NCI-H226 (cell line): Measurements from ENCODE around the gene KRT16.
A peak's percentile ranks its signal among the peaks of the same experiment; 100 is the strongest.

Source experiments
- DNase-seq: peaks from one replicate; pipeline ENCODE4 v3.0.0-alpha.2; 2015

The KRT16 gene

DNA sequence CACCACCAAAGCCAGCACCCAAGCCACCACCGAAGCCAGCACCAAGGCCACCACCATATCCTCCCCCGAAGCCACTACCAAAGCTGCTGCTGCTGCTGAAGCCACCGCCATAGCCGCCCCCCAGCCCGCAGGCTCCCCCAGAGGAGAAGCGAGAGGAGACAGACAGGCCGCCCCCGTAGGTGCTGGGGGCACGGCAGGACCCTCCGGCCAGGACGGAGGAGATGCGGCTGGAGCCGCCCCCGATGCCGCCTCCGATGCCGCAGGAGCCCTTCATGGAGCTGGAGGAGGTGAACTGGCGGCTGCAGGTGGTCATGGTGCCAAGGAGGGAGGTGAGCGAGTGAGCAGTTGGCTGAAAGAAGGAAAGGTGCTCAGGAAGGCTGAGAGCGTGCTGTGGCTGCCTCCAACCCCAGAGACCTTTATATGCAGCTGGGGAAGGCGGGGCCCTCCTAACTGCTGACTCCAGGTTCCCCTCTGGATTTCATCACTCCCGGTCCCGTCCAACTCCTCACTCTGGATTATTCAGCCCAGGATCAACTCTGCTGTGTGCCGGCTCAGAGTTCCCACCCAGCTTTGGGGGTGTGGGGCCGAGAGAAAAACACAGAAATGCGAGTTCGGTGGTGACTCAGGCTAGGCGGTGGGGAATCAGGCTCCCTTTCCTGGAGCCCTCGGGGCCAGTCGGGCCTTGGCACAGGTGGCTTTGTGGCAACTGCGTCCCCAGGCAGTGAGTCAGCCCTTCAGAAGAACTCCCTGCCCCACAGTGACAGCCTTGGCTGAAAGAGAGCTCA is at the start of gene KRT16:
KRT16 (minus strand) TSS at position 392 of the 785 bp plus-strand sequence; CDS start at position 313, 79 bp downstream.
- DNase-seq, result peak; percentile 47

DNA sequence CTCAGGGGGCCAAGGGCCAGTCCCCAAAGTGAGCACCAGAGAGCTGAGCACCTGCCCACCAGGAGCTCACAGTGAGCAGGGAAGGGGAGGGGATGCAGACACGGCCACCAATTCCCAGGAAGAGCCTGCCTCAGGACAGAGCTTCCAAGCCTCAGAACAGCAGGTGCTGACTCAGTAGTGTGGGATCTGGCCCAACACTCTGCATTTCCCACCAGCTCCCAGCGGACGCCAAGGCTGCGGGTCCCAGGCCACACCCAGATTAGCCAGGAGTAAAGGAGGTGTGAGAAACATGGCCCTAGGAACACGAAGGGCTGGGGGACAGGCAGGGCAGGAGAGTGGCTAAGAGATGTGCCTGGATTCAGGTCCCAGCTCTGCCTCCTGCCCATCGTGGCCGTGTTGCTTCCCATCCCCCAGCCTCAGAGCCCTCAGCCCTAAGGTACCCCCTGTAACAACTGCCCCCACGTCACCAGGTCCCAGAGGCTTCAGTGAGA is 47.7 kb upstream of the KRT16 start:
- DNase-seq, result no peak

DNA sequence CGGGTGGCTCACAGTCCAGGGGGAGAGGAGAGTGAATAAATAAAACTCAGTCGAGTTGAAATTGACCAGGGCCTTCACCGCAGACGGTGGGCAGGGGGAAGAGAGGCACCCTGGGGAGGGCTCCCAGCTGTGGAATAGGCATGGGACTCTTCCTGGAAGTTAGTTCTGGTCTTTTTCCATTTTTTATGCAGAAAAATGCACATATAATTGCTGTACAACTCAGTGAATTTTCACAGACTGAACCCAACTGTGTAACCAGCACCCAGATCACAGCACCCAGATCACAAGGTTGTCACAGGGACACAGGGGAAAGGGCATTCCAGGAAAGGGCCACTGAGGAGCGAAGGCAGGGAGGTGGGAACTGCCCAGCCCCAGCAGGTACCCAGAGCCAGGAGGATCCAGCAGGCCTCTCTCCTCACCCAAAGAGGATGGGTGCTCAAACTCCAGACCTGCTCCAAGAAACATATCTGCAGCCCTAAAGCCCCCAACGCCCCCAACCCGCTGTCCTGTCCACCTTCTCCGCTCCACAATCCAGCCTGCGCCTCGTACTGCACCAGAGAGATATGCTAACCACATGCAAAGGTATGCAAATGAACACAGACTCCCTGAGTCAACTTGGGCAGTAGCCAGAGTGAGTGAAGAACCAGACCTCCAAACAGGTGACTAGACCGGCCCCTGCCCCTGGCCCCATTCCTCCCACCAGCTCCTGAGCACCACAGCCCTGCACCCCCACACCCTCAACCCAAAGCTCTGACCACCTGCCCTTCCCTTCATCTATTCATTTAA is 47.1 kb upstream of the KRT16 start:
- DNase-seq, result no peak

DNA sequence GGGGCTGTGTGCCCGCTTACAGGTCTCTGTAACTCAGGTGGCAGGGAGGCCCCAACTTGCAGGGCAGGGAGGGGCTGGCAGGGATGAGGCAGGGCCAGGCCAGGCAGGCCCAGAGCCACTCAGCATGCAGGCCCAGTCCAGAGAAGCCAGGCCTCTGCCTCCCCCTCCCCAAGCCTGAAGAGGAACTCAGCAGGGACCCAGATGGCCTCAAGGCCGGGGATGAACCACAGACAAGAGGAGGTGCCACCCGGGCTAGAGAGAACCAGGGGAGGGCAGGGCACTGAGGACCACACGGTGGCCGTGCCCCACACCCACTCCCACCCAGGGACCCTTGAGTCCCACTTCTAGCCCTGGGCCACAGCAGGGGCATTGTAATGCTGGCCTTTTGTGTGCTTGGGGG is 46.3 kb upstream of the KRT16 start:
- no peak for DNase-seq

DNA sequence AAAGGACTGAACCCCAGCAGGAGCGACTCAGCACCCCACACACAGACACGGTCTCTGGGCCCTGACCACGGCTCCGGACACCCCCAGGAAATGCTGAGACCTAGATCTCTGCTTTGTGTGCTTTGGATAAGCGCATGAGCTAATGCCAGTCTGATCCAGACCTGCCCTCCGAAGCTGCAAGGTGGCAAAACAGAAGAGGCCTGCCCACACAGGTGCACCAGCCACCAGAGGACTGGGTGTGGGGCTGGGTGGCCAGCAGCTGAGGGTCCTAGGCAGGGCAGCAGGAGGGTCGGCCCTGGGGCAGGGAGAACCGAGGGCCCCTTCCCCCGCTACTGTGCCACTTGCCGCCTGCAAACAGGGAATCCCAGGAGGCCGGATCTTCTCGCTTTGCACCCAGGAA is 45.4 kb upstream of the KRT16 start:
- DNase-seq, result no peak

DNA sequence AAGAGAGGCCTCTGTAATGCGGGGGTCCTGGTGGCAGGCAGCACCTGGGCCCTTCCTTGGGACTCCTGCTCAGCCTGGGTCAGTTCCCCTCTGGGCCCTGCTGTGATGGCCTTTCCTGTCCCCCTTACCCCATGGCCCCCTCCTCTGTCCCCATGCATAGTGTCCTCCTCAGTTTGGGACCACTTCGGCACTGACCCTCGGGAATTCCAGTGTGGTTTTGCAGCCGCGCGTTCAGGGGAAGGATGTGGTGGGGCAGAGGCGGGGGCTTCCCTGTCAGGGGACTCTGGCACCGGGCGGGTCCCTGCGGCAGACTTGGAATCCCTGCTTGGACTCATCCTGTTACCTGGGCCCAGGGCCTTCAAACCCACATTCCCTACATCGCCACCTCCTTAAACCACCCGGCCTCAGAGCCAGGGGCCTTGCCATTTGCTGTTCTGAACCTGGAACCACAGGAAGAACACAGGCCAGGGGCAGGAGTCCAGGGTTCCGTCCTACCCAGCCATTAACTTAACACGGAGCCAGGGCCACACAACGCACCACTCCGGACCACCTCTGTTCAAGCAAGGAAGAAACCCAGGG is 44.7 kb upstream of the KRT16 start:
- no peak for DNase-seq

DNA sequence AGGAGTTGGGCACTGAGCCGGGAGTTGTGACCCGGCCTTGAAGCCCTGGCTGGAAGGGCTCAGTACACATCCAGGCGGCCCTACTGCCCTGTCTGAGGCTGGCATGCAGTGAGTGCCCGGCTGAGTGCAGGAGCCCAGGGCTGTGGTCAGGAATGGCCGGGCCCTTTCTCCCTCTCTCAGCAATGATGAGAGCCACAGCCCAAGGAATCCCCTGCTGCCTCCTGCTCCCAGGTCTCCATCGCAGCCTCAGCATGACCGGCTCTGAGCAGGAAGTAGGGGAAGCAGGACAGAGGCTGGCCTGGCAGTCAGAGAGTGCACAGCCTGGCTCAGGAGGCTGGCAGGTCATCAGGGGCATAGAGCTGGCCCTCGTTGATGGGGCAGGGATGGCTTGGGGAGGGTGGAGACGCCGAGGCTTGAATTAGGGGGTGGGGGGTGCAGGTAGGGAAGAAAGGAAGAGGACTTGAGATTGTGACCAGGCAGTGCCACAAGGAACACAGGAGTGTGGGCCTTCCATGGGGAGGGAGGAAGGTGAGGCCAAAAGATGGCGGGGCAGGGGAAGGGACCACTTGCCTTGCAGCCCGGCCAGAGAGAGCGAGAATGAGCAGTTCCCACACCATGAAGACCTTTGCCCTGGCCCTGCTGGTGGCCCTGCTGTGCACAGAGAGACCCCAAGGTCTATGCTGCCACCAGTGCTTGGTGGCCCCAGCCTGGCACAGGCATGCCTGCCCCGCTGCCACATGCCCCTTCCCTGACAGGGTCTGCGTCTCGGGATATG is 43.9 kb upstream of the KRT16 start:
- DNase-seq, result no peak

DNA sequence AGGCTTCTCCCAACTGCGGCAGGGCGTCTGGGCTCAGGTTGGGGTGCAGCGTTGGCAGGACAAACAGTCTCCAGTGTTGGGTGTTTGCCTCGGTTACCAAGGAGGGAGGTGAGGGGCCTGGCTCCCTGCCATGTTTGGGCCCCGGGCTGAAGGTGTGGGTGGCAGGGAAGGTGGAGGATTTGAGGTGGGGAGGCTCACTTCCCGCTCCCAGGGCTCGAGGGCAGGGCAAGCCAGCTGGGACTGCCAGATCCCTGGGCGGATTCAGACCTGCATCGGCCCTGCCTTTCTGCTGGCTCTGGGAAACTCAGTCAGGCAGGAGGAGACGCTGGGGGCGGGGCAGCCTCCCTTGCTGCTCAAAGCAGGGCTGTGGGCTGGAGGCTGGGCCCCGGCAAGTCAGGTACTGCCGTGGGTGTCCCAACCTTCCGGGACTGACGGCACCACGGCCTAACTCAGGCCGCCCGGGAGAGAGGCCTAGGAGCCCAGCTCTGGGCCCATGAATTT is 43.1 kb upstream of the KRT16 start:
- DNase-seq, result peak; percentile 77

DNA sequence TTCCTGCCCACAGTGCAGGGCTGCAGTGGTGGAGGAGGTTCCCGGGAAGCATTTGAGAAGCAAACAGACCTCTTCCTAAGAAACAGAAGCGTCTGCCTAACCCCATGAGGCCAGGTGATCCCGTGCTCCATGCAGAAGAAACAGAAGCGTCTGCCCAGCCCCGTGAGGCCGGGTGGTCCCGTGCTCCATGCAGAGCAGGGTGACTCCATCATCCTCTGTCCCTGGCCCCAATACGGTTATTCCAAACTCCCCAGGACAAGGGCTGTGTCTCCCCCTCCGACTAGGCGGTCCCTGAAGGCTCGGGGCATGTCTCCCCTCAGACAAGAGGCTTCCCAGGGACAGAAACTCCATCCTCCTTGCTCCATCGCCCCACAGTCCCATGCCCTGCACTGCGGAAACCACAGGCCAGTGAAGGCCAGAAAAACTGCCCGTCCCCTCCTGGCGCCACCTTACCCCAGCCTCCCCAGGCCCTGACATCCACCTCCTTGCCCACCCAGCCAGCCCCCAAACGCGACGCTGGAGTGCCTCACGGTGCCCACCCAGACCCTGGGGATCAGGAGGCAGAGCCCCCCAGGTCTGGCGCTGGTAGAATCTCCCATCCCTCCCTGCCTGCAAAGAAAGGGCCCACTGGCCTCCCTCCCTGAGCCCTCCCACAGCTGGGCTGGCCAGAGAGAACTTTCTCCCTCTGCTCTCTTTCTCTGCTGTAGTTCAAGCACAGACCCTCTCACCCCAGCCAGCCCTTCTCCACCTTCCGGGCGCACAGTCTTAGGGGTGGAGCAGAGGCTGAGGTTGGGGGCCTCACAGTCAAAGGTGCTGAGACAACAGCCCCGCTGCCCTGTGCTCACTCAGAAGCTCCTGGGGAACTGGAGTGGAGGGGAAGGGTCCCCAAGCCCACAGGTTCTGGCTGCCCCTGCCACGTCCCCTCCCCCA is 42.4 kb upstream of the KRT16 start:
- no peak for DNase-seq

DNA sequence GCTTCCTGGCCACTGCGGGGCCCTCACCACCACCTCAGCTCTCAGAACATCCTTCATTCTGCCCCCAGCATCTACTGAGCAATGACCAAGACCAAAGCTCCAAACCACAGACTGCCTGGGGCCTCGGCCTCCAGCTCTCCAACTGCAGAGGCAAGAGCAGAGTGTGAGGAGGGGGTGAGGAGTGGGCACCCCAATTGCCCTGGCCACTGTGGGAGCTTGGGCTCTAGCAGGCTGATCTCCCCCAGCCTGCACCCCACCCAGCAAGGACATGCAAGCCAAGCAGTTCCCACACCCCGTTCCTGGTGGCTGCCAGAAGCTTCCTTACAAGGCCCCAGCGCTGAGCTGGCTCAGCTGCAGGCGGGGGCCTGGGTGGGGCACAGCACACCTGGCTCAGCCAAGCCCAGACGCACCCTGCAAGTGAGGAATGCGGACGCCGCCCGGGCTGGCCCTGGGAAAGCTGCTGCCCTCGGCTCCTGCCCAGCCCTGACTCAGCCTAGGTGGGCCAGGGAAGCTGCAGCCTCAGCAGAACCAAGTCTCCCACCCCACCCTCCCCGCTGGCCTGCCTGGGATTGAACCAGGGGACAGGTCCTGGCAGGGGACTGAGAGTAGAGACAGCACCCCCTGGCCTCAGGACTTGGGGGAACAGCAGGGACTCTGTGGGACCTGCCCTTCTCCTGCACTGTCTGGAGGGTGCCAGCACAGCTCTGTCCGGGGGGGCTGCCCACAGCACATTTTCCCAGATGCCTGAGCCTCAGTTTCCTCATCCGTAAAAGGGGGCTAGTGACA is 41.5 kb upstream of the KRT16 start:
- peak; percentile 86 for DNase-seq

DNA sequence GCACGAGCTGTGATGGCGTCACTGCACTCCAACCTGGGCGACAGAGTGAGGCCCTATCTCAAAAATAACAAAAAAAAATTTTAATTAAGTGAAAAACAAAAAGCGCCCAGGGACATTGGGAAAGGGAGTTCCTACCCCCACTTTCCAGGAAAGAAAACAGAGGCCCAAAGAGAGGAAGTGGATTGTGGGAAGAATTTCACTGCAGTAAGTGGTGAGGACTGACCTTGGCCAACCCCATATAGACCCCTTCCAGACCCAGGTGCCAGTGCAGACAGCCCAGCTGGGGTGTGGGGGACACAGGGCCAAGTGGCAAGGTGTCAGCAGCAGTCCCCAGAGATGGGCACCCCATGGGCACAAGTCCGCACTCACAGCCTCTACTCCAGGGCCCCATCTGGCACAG is 40.9 kb upstream of the KRT16 start:
- no peak for DNase-seq

DNA sequence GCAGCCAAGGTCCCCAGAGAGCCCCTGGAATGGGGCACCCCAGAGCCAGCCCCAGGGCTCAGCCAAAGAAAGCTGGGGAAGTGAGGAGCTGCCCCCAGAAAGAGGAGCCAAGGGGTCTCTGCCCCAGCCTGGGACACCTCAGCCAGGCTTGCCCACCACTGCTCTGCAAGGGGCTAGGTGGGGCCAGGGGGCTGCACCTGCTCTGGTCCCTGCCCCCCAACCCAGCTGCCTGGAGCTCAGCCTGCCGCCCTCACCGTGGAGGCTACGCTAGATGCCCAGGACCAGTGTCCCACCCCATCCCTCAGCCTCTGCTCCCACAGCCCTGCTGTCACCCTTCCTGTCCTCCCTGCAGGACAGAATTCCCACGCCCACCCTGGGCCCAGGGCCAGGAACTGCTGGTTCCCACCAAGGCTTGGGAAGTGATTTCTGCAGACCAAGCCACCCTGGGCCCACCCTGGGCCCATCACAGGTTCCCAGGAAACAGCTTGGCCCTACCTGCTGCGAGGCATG is 39.9 kb upstream of the KRT16 start:
- no peak for DNase-seq

DNA sequence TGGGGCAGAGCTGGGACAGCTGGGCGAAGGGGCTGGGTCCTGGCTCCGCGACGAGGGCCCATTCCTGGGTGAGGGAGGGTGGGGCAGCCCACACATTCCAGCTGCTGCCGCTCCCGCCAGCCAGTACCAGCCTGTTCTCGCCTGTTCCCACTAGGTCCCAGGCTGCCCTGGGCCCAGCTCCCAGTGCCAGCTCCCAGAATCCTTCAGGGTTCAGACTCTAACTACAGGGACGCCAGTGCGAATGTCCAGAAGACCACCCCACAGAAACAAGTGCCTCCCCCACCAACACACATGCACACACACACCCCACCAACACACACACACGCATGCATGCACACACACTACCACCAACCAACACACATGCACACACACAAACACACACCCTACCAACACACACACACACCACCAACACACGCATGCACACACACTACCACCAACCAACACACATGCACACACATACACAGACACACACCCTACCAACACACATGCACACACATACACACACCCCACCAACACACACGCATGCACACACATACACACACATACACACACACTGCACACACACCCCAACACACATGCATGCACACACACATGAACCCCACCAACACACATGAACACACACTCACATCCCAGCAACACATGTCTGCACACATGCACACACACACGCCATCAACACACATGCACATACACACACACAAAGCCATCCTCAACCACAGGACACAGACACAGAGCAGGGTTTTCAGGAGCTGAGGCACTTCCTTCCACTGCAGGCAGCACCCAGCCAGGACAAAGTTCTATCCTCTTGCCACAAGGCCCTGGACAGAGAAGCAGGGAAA is 39.3 kb upstream of the KRT16 start:
- DNase-seq, result peak; percentile 79

DNA sequence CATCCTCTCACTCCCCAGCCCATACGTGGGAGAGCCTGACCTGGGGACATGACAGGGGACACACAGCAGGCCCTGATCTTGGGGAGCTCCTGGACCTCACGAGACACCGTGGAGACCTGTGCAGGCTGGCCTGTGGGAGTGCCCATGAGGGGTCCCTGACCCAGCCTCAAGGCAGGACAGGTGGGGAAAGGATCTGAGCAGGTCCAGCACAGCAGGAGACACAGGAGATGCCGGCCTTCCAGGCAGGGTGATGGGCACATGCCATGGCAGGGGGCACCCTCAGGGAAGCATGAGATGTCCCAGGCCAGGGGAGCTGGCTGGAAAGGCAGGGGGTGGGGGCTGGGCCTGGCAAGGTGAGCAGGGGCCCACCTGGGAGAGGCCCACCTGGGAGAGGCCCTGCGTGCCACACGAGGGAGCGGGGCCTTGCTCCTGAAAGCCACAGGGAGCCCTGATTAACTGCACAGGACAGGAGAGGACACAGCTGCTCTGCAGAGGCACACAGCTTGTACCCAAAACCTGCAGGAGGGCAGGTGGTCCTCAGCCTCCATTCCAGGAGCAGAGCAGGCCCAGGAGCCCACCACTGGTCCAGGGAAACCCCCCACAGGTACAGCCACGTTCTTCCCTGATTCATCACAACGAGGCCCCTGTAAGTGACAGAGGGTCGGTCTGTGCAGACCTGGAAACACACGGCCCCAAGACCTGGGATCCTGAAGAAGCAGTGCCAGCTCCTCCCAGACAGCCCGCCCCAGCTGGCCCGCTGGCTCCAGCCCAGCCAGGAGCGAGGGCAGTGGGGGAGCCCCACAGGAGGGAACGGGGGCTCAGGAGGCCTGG is 38.4 kb upstream of the KRT16 start:
- no peak for DNase-seq

DNA sequence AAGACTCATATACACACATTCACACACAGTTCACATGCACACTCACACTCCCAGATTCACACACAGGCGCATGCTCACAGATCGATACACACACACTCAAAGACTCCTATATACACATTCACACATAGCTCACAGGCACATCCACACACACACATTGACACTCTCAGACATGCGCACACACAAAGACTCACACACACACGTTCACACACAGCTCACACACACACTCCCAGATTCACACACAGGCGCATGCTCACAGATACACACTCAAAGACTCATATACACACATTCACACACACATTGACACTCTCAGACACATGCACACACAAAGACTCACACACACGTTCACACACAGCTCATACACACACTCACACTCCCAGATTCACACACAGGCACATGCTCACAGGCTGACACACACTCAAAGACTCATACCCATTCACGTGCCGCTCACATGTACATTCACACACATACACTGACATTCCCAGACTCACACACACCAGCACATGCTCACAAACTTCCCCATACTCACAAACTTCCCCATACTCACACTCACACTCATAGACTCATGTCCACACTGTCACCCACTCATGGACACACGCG is 37.5 kb upstream of the KRT16 start:
- DNase-seq, result no peak

DNA sequence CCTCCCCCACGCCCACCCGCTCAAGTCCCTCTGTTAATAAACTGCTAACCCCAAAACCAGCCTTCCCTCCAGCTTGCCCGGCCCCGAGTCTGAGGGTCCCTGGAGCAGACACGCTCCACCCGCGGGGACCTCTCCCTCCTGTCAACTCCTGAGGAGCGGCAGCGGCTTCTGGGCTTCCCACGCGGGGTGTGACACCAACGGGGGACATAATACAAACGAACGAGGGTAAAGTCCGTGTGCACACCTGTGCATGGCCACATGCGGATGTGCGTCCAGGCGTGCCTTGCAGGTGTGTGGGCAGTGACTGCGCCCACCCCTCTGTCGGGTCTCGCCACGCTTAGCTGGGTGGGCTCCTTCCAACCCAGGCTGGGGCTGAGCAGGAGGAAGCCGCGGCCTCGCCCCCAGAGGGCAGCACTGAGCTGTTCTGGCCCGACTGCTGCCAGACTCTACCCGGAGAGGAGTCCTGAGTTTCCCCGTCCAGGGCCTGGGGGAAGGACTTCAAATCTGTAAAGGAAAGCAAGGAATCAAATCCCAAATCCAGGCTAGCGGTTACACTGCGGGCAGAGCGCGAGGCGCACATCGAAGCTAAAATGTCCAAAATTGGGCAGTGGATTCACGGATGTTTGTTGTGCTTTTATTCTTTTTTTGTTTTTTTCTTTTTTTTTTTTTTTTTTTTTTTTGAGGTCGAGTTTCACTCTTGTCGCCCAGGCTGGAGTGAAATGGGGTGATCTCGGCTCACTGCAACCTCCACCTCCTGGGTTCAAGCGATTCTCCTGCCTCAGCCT is 36.0 kb upstream of the KRT16 start:
- DNase-seq, result peak; percentile 68

DNA sequence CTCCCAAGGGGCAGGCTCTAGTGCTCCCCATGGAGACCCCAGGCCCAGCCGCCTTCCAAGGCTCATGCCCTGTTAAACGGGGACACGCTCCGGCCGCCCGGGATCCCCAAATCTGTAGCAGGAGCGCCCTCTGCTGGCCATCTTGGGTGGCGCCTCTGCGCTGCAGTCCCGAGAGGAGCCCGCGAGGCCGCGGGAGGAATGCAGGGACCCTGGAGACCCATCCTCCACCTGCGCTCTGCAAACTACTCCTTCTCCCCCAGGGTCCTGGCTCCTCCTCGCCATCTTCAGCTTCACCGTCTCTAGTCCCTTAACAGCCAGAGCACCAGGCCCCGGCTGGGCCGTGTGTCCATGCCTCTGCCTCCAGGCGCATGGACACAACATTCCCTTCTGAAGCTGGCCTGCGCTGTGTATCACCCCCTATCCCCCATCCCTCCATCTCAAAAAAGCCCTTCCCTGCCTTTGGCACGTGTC is 35.4 kb upstream of the KRT16 start:
- peak; percentile 49 for DNase-seq
